ENCODE results near the gene RTEL1. TPM values are rescaled to one million over a fixed set of nuclear protein-coding genes. Genes with fewer than 3 reads are reported as not detected.

RTEL1 gene
- polyA plus RNA-seq, 3 donors = 7.3 to 16.1 (median 11.8) TPM

- WGBS, 3 donors = 0 to 1% (median 1%) methylated on average over 54 to 80 of the region's 80 CpGs
- no peak overlapping the region for H3K27ac ChIP-seq (ENCODE audit: low read depth, low read length)
These were observed 82.0 kb downstream of the RTEL1 start for GRCh38 chr20:63740070-63740626.

- WGBS, 3 donors = 2 to 4% (median 3%) methylated on average over 27 to 29 of the region's 29 CpGs
- no peak overlapping the region for H3K27ac ChIP-seq (ENCODE audit: low read depth, low read length)
These were observed 82.7 kb downstream of the RTEL1 start for GRCh38 chr20:63740627-63741353.

GRCh38 chr20:63741354-63741675, 83.2 kb downstream of the RTEL1 start:
- no peak overlapping the region for H3K27ac ChIP-seq (ENCODE audit: low read depth, low read length)
- 23 to 26% (median 24%) methylated on average over 6 of the region's 6 CpGs for WGBS, 3 donors

GRCh38 chr20:63741676-63742380, 83.7 kb downstream of the RTEL1 start:
- H3K27ac ChIP-seq (ENCODE audit: low read depth, low read length) = no peak overlapping the region
- WGBS, 3 donors = 69 to 79% (median 77%) methylated on average over 27 to 30 of the region's 30 CpGs

GRCh38 chr20:63742381-63743024, 84.4 kb downstream of the RTEL1 start:
- WGBS, 3 donors = 85 to 87% (median 86%) methylated on average over 29 to 37 of the region's 37 CpGs
- H3K27ac ChIP-seq (ENCODE audit: low read depth, low read length) = no peak overlapping the region

GRCh38 chr20:63743210-63743970, 85.3 kb downstream of the RTEL1 start:
- 84 to 88% (median 88%) methylated on average over 31 of the region's 31 CpGs for WGBS, 3 donors
- no peak overlapping the region for H3K27ac ChIP-seq (ENCODE audit: low read depth, low read length)

- H3K27ac ChIP-seq (ENCODE audit: low read depth, low read length) = no peak overlapping the region
- 61 to 73% (median 72%) methylated on average over 4 of the region's 4 CpGs for WGBS, 3 donors
These were observed 86.0 kb downstream of the RTEL1 start for GRCh38 chr20:63744158-63744557.

GRCh38 chr20:63744574-63745423, 86.7 kb downstream of the RTEL1 start:
- 71 to 80% (median 79%) methylated on average over 25 of the region's 25 CpGs for WGBS, 3 donors
- H3K27ac ChIP-seq (ENCODE audit: low read depth, low read length) = no peak overlapping the region

- WGBS, 3 donors = 82 to 85% (median 83%) methylated on average over 15 of the region's 15 CpGs
- H3K27ac ChIP-seq (ENCODE audit: low read depth, low read length) = no peak overlapping the region
These were observed 87.3 kb downstream of the RTEL1 start for GRCh38 chr20:63745424-63745805.

Other genes starting within 250 kb of the RTEL1 start
- 1 to 10 TPM in 1 of 3 donors, under 1 TPM in 1, not detected in 1; 0.10 to 1.6 TPM for gene KCNQ2, start 185.7 kb upstream of the RTEL1 start, polyA plus RNA-seq
- gene EEF1A2, start 159.2 kb upstream of the RTEL1 start, polyA plus RNA-seq = 10 to 100 TPM in 1 of 3 donors, 1 to 10 TPM in 2; 1.2 to 24.4 (median 3.2) TPM
- gene PPDPF, start 137.5 kb upstream of the RTEL1 start, polyA plus RNA-seq = 100 to 1,000 TPM; 195 to 215 (median 203) TPM
- 1 to 10 TPM in 2 of 3 donors, not detected in 1; 1.6 to 3.6 TPM for gene PTK6, start 120.9 kb upstream of the RTEL1 start, polyA plus RNA-seq
- under 1 TPM in 1 of 3 donors, not detected in 2; 0.06 TPM for gene SRMS, start 110.6 kb upstream of the RTEL1 start, polyA plus RNA-seq
- gene FNDC11, start 104.2 kb upstream of the RTEL1 start, polyA plus RNA-seq = 1 to 10 TPM in 1 of 3 donors, under 1 TPM in 2; 0.17 to 1.0 (median 0.36) TPM
- gene HELZ2, start 84.1 kb upstream of the RTEL1 start, polyA plus RNA-seq = 10 to 100 TPM; 11.3 to 22.0 (median 13.3) TPM
- 1 to 10 TPM; 6.9 to 9.6 (median 7.5) TPM for gene GMEB2, start 31.2 kb upstream of the RTEL1 start, polyA plus RNA-seq
- gene STMN3, start 4.9 kb upstream of the RTEL1 start, polyA plus RNA-seq = 10 to 100 TPM; 10.6 to 16.9 (median 12.6) TPM
- gene TNFRSF6B, start 38.3 kb downstream of the RTEL1 start, polyA plus RNA-seq = 10 to 100 TPM in 1 of 3 donors, 1 to 10 TPM in 2; 7.4 to 92.8 (median 9.3) TPM
- gene ARFRP1, start 49.7 kb downstream of the RTEL1 start, polyA plus RNA-seq = 10 to 100 TPM; 26.9 to 50.8 (median 40.9) TPM
- gene ZGPAT, start 49.7 kb downstream of the RTEL1 start, polyA plus RNA-seq = 10 to 100 TPM; 13.2 to 33.0 (median 30.7) TPM
- gene LIME1, start 78.4 kb downstream of the RTEL1 start, polyA plus RNA-seq = 10 to 100 TPM in 2 of 3 donors, 1 to 10 TPM in 1; 5.2 to 16.7 (median 10.7) TPM
- gene SLC2A4RG, start 81.5 kb downstream of the RTEL1 start, polyA plus RNA-seq = 100 to 1,000 TPM in 1 of 3 donors, 10 to 100 TPM in 2; 28.3 to 137 (median 72.8) TPM
- 1 to 10 TPM; 1.8 to 8.2 (median 6.1) TPM for gene ZBTB46, start 173.0 kb downstream of the RTEL1 start, polyA plus RNA-seq
- 1 to 10 TPM in 1 of 3 donors, under 1 TPM in 1, not detected in 1; 0.72 to 1.2 TPM for gene ABHD16B, start 203.2 kb downstream of the RTEL1 start, polyA plus RNA-seq
- gene TPD52L2, start 207.0 kb downstream of the RTEL1 start, polyA plus RNA-seq = 100 to 1,000 TPM in 1 of 3 donors, 10 to 100 TPM in 2; 34.8 to 109 (median 88.8) TPM
- 10 to 100 TPM; 19.0 to 22.9 (median 21.1) TPM for gene DNAJC5, start 236.8 kb downstream of the RTEL1 start, polyA plus RNA-seq

Data from adipose tissue (tissue), 3 donors.